ENCODE results near the gene THAP7. TPM values are rescaled to one million over a fixed set of nuclear protein-coding genes. Genes with fewer than 3 reads are reported as not detected.

Gene THAP7
- total and polyA plus RNA-seq, 8 donors = 14.7 to 26.3 (median 20.0) TPM

GRCh38 chr22:20997536-20998257 is 4.2 kb downstream of the THAP7 start:
- Histone ChIP-seq H3K27ac (no peak overlapping the region), H3K9me3 (no peaks in the 10 kb centered on the region), H3K4me1 (peaks cover 14 to 25% of the 10 kb centered on the region in 2 donors), H3K4me3 (no peak overlapping the region), H3K27me3 (no peaks in the 10 kb centered on the region), H3K36me3 (peaks cover 0 to 77% of the 10 kb centered on the region in 2 donors)
- TF ChIP-seq CTCF (IDR thresholded peaks at IDR 0.05) = no peak
- ATAC-seq = no peak
- no peak for DNase-seq
- intact Hi-C loops (cut with DNase I) = no loop called here

GRCh38 chr22:20996598-20997535 is 5.1 kb downstream of the THAP7 start:
- TF ChIP-seq CTCF (IDR thresholded peaks at IDR 0.05) = no peak
- Histone ChIP-seq H3K4me3 (no peak overlapping the region), H3K9me3 (no peaks in the 10 kb centered on the region), H3K27me3 (no peaks in the 10 kb centered on the region), H3K27ac (no peak overlapping the region), H3K36me3 (peaks cover 0 to 86% of the 10 kb centered on the region in 2 donors), H3K4me1 (peaks cover 14 to 23% of the 10 kb centered on the region in 2 donors)
- ATAC-seq (no peak), DNase-seq (no peak)
- intact Hi-C loops (cut with DNase I) = no loop called here

GRCh38 chr22:20996031-20996410 is 5.9 kb downstream of the THAP7 start:
- no peaks in the 10 kb centered on the region for H3K9me3 ChIP-seq
- TF ChIP-seq CTCF (IDR thresholded peaks at IDR 0.05) = no peak
- peaks cover 0 to 94% of the 10 kb centered on the region in 2 donors for H3K36me3 ChIP-seq
- no peak overlapping the region for H3K27ac ChIP-seq
- ATAC-seq (no peak), DNase-seq (no peak)
- H3K4me1 ChIP-seq = peaks cover 12 to 19% of the 10 kb centered on the region in 2 donors
- no peak overlapping the region for H3K4me3 ChIP-seq
- H3K27me3 ChIP-seq = no peaks in the 10 kb centered on the region
- intact Hi-C loops (cut with DNase I) = no loop called here

- H3K27me3 ChIP-seq = no peaks in the 10 kb centered on the region
- H3K4me1 ChIP-seq = peaks cover 6 to 13% of the 10 kb centered on the region in 2 donors
- H3K9me3 ChIP-seq = no peaks in the 10 kb centered on the region
- ATAC-seq (no peak), DNase-seq (peak in 1 of 4 donors; percentile 62)
- intact Hi-C loops (cut with DNase I) = no loop called here
- no peak for TF ChIP-seq CTCF (IDR thresholded peaks at IDR 0.05)
- no peak overlapping the region for H3K27ac ChIP-seq
- H3K36me3 ChIP-seq = peaks cover 0 to 99% of the 10 kb centered on the region in 2 donors
- no peak overlapping the region for H3K4me3 ChIP-seq
Observed at GRCh38 chr22:20995329-20996030, 6.4 kb downstream of the THAP7 start.
